Choroid plexus epithelial cell (primary cell): ENCODE data around the gene CDC42BPB.

Experiments used
- DNase-seq: peaks from one replicate; pipeline ENCODE4 v3.0.0-alpha.2; 2010; ENCODE audit warnings: low read depth
- H3K4me3 ChIP-seq: 2 replicates; pipeline ENCODE4 v1.5.1; 2011; ENCODE audit warnings: low read depth, mild to moderate bottlenecking, control low read depth, low read length, moderate library complexity
- TF ChIP-seq, protein P1 (sequence below): conservative IDR thresholded peaks from 2 replicates; pipeline ENCODE4 v1.5.1; 2011; ENCODE audit warnings: low read depth, mild to moderate bottlenecking, control low read depth, inconsistent platforms, low read length, moderate library complexity

The CDC42BPB gene

GRCh38 chr14:102971836-102972606, 85.3 kb downstream of the CDC42BPB start:
- H3K4me3 ChIP-seq = no peak overlapping the region
- TF ChIP-seq, protein P1, sequence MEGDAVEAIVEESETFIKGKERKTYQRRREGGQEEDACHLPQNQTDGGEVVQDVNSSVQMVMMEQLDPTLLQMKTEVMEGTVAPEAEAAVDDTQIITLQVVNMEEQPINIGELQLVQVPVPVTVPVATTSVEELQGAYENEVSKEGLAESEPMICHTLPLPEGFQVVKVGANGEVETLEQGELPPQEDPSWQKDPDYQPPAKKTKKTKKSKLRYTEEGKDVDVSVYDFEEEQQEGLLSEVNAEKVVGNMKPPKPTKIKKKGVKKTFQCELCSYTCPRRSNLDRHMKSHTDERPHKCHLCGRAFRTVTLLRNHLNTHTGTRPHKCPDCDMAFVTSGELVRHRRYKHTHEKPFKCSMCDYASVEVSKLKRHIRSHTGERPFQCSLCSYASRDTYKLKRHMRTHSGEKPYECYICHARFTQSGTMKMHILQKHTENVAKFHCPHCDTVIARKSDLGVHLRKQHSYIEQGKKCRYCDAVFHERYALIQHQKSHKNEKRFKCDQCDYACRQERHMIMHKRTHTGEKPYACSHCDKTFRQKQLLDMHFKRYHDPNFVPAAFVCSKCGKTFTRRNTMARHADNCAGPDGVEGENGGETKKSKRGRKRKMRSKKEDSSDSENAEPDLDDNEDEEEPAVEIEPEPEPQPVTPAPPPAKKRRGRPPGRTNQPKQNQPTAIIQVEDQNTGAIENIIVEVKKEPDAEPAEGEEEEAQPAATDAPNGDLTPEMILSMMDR = no peak
- no peak for DNase-seq

GRCh38 chr14:102971314-102971713, 86.0 kb downstream of the CDC42BPB start:
- TF ChIP-seq, protein P1 = no peak
- DNase-seq = no peak
- no peak overlapping the region for H3K4me3 ChIP-seq

DNA sequence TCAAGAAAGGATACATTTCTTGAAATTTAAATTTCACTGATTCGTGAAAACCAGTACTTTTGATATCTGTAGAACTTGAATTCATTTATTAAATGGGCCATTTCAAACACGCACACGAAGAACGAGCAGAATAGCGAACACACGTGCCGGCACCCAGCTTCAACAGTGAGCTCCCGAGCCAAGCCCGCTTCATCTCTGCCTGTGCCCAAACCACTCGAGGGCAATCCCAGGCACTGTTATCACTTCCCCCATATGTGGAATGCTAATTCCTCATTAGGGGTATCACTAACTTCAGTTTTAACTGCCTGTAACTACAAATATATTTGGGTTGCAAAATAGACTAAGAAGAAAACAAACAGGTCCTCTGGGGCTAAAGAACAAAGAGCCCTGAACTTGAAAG, 86.9 kb downstream of the CDC42BPB start:
- TF ChIP-seq, protein P1 = no peak
- no peak overlapping the region for H3K4me3 ChIP-seq
- no peak for DNase-seq

DNA sequence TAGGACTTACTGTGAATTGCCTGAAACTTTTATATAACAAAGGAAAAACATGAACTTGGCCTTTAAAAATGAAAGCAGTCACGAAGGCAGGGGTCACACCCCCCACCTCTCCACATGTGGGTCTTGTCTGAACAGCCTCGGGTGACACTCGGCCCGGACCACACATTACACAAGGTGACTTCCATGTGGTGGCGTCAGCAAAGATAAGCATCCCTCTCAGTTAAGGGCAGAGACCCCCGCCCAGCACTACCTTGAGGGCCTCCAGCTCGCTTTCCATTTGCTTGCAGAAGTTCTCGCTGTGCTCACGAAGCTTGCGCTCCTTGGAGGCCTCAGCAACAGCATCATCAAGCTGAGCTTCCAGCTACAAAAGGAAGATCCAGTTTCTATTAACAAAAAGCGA, 87.4 kb downstream of the CDC42BPB start:
- no peak for DNase-seq
- TF ChIP-seq, protein P1 = no peak
- H3K4me3 ChIP-seq = no peak overlapping the region

DNA sequence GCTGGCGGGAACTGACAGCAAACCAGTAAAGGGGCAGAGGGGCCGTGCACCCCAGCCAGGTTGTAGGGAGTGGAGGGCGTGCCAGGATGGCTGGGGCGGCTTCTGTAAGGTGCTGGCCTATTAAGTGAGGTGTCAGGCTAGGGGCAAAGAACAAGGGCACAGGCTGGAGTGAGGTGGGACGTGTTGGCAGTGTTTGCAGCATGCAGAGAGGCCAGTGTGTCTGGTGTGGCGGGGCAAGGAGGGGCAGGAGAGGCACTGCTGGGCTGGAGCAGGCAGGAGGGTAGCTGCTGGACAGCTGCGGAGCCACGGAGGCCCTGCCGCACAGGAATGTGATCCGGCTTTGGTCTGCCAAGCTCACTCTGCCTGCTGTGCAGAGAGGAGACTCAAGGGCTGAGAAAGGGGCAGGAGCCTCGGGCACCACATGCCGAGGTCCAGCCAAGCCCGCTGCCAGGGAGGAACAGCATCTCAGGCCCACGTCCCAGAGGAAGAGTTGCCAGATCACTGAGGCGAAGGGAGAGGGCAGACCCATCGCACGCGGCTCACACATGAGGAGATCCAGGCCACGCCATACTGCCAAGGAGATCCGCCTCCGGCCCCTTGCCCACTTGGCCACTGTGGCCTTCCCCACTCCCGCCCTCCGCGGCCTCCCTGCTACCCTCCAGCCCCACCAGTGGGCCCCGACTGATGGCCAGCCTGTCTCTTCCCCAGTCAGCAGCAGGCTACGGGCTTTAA, 88.1 kb downstream of the CDC42BPB start:
- TF ChIP-seq, protein P1 = no peak
- DNase-seq = no peak
- no peak overlapping the region for H3K4me3 ChIP-seq

- no peak for DNase-seq
- TF ChIP-seq, protein P1 = no peak
- H3K4me3 ChIP-seq = no peak overlapping the region
These were observed 89.0 kb downstream of the CDC42BPB start for GRCh38 chr14:102968306-102968705.

GRCh38 chr14:102967506-102967795, 89.9 kb downstream of the CDC42BPB start:
- TF ChIP-seq, protein P1 = no peak
- DNase-seq = no peak
- H3K4me3 ChIP-seq = no peak overlapping the region
